GM12875 (cell line): ENCODE measurements around the gene SLC17A7.

Source experiments
- H3K4me3 ChIP-seq: one replicate; pipeline ENCODE4 v1.5.1; 2011; ENCODE audit warnings: low read depth, low read length, control low read depth
- CTCF ChIP-seq: IDR thresholded peaks from 2 replicates; pipeline ENCODE4 v1.5.1; 2011; ENCODE audit warnings: low read depth, mild to moderate bottlenecking, control low read depth, inconsistent platforms, low read length, moderate library complexity, borderline replicate concordance; ENCODE audit not compliant: insufficient read depth

Gene SLC17A7

DNA sequence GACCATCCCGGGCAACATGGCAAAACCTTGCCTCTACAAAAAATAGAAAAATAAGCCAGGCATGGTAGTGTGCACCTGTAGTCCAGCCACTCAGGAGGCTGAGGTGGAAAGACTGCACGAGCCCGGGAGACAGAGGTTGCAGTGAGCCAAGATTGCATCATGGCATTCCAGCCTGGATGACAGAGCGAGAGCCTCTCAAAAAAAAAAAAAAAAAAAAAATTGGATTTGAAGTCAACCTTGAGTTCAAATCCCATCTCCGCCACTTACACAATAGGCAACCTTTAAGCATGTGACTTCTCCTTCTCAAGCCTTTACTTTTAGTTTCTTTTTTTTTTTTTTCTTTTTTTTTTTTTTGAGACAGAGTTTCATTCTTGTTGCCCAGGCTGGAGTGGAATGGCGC is 41.3 kb downstream of the SLC17A7 start:
- no peak overlapping the region for H3K4me3 ChIP-seq
- TF ChIP-seq CTCF: no peak

DNA sequence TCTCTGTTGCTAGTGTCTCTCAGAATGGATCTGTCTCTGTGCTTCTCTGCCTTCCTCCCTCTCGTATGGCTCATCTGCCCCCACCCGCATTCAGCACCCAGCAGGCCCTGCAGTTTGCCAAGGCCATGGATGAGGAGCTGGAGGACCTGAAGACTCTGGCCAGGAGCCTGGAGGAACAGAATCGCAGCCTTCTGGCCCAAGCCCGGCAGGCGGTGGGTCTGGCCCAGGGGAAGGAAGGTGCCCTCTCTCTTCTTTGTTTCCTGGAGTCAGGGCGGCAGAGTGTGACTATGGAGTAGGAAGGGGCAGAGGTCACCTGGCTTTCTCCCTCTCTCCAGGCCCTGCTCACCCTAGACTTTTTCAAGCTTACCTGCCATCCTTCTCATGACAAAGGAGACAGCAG is 42.4 kb downstream of the SLC17A7 start:
- H3K4me3 ChIP-seq: no peak overlapping the region
- TF ChIP-seq CTCF: no peak

DNA sequence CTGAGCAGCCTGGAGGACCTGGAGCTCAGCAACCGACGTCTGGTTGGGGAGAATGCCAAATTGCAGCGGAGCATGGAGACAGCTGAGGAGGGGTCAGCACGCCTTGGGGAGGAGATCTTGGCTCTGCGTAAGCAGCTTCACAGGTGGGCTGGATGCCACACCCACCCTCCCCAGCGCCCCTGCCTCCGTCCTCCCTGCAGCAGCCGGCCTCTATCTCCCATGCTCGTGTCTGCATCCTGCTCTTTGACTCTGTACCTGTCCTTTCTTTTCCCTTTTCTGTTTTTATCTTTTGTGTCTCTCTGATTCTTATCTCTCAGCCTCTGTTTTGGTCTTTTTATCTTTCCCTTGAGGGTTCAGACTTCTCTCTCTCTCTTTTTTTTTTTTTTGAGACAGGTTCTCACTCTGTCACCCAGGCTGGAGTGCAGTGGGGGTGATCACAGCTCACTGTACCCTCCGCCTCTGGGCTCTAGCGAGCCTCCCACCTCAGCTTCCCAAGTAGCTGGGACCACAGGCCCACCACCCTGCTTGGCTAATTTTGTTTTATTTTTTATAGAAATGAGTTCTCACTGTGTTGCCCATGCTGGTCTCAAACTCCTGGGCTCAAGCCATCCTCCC is 43.2 kb downstream of the SLC17A7 start:
- H3K4me3 ChIP-seq: no peak overlapping the region
- TF ChIP-seq CTCF: no peak

- H3K4me3 ChIP-seq: no peak overlapping the region
- no peak for TF ChIP-seq CTCF
These were observed 44.4 kb downstream of the SLC17A7 start for GRCh38 chr19:49396738-49397505.

GRCh38 chr19:49395581-49396407 is 45.5 kb downstream of the SLC17A7 start:
- TF ChIP-seq CTCF: no peak
- H3K4me3 ChIP-seq: no peak overlapping the region

- no peak overlapping the region for H3K4me3 ChIP-seq
- TF ChIP-seq CTCF: no peak
These were observed 47.4 kb downstream of the SLC17A7 start for GRCh38 chr19:49393881-49394280.
